H9 (cell line): Measurements from ENCODE around the gene NCOA6. TPM values are rescaled to one million over a fixed set of nuclear protein-coding genes. Genes with fewer than 3 reads are reported as not detected.

Experiments
- DNase-seq: peaks from one replicate; pipeline ENCODE4 v3.0.0-alpha.2; 2017
- H2AFZ ChIP-seq: one replicate; pipeline ENCODE4 v1.6.1; 2013; ENCODE audit warnings: mild to moderate bottlenecking, low read length, control low read depth, moderate library complexity
- H2AK5ac ChIP-seq: 2 replicates; pipeline ENCODE4 v1.6.1; 2013; ENCODE audit warnings: low read length, control low read depth, mixed read lengths; ENCODE audit not compliant: insufficient read length
- H2BK120ac ChIP-seq: one replicate; pipeline ENCODE4 v1.6.1; 2013; ENCODE audit warnings: low read depth, mild to moderate bottlenecking, low read length, control low read depth, inconsistent platforms; ENCODE audit not compliant: poor library complexity, severe bottlenecking
- H2BK12ac ChIP-seq: 2 replicates; pipeline ENCODE4 v1.6.1; 2013; ENCODE audit warnings: low read length, control low read depth, mixed read lengths, low read depth; ENCODE audit not compliant: insufficient read length
- H2BK15ac ChIP-seq: 2 replicates; pipeline ENCODE4 v1.6.1; 2013; ENCODE audit warnings: low read depth, low read length, control low read depth
- H2BK20ac ChIP-seq: one replicate; pipeline ENCODE4 v1.6.1; 2013; ENCODE audit warnings: low read depth, mild to moderate bottlenecking, low read length, control low read depth, inconsistent platforms; ENCODE audit not compliant: poor library complexity, severe bottlenecking
- H2BK5ac ChIP-seq: 2 replicates; pipeline ENCODE4 v1.6.1; 2013; ENCODE audit warnings: low read length, control low read depth, mixed read lengths; ENCODE audit not compliant: insufficient read length
- H3K14ac ChIP-seq: 2 replicates; pipeline ENCODE4 v1.6.1; 2013; ENCODE audit warnings: low read length, control low read depth; ENCODE audit not compliant: insufficient read depth
- H3K18ac ChIP-seq: 2 replicates; pipeline ENCODE4 v1.6.1; 2013; ENCODE audit warnings: low read depth, mild to moderate bottlenecking, mixed read lengths, low read length, control low read depth; ENCODE audit not compliant: insufficient read length
- H3K23ac ChIP-seq: 2 replicates; pipeline ENCODE4 v1.6.1; 2013; ENCODE audit warnings: low read length, control low read depth, mixed read lengths, low read depth; ENCODE audit not compliant: insufficient read length
- H3K23me2 ChIP-seq: 2 replicates; pipeline ENCODE4 v1.6.1; 2013; ENCODE audit warnings: low read depth, mild to moderate bottlenecking, mixed read lengths, low read length, control low read depth; ENCODE audit not compliant: insufficient read length, poor library complexity, severe bottlenecking
- H3K27ac ChIP-seq: 2 replicates; pipeline ENCODE4 v1.5.1; 2013; ENCODE audit warnings: low read length, control low read depth, mixed read lengths, low read depth; ENCODE audit not compliant: insufficient read length
- H3K27me3 ChIP-seq: 2 replicates; pipeline ENCODE4 v1.6.1; 2013; ENCODE audit warnings: low read length, control low read depth, inconsistent platforms; ENCODE audit not compliant: insufficient read depth
- H3K4ac ChIP-seq: 2 replicates; pipeline ENCODE4 v1.6.1; 2013; ENCODE audit warnings: low read depth, mild to moderate bottlenecking, control low read depth, inconsistent platforms, low read length, moderate library complexity
- H3K4me1 ChIP-seq: 2 replicates; pipeline ENCODE4 v1.6.1; 2013; ENCODE audit warnings: low read length, control low read depth, inconsistent platforms; ENCODE audit not compliant: insufficient read depth
- H3K4me2 ChIP-seq: 2 replicates; pipeline ENCODE4 v1.6.1; 2013; ENCODE audit warnings: low read length, control low read depth, mixed read lengths; ENCODE audit not compliant: insufficient read length, insufficient read depth
- H3K56ac ChIP-seq: 2 replicates; pipeline ENCODE4 v1.6.1; 2013; ENCODE audit warnings: low read depth, mild to moderate bottlenecking, mixed read lengths, low read length, control low read depth; ENCODE audit not compliant: insufficient read length
- H3K79me1 ChIP-seq: 2 replicates; pipeline ENCODE4 v1.6.1; 2013; ENCODE audit warnings: low read depth, mild to moderate bottlenecking, moderate library complexity, low read length, control low read depth, inconsistent platforms; ENCODE audit not compliant: insufficient read depth, poor library complexity, severe bottlenecking
- H3K79me2 ChIP-seq: 2 replicates; pipeline ENCODE4 v1.6.1; 2013; ENCODE audit warnings: low read length, control low read depth, inconsistent platforms; ENCODE audit not compliant: insufficient read depth
- H3K9ac ChIP-seq: 2 replicates; pipeline ENCODE4 v1.6.1; 2013; ENCODE audit warnings: low read length, control low read depth, mixed read lengths; ENCODE audit not compliant: insufficient read length; ENCODE audit errors: extremely low read depth
- H3K9me3 ChIP-seq: one replicate; pipeline ENCODE4 v1.6.1; 2013; ENCODE audit warnings: low read depth, low read length, inconsistent platforms; ENCODE audit not compliant: control insufficient read depth
- H3T11ph ChIP-seq: one replicate; pipeline ENCODE4 v1.6.1; 2013; ENCODE audit warnings: mild to moderate bottlenecking, low read length, control low read depth, inconsistent platforms
- H4K20me1 ChIP-seq: one replicate; pipeline ENCODE4 v1.6.1; 2013; ENCODE audit not compliant: control insufficient read depth, insufficient read length, insufficient read depth
- H4K5ac ChIP-seq: 2 replicates; pipeline ENCODE4 v1.6.1; 2013; ENCODE audit warnings: low read depth, mild to moderate bottlenecking, mixed read lengths, low read length, control low read depth; ENCODE audit not compliant: insufficient read length
- H4K8ac ChIP-seq: replicated peaks from 2 replicates; pipeline ENCODE4 v1.6.1; 2013; ENCODE audit warnings: low read length, control low read depth, mixed read lengths, low read depth; ENCODE audit not compliant: insufficient read length
- H4K91ac ChIP-seq: 2 replicates; pipeline ENCODE4 v1.6.1; 2013; ENCODE audit warnings: low read depth, mild to moderate bottlenecking, moderate library complexity, mixed read lengths, low read length, control low read depth; ENCODE audit not compliant: insufficient read length
- H3K27ac Mint-ChIP-seq, 3 experiments: 2 replicates in 2 of 3; 3 replicates in 1 of 3; pipeline ENCODE4 v1.8.0; 2020 to 2021; ENCODE audit warnings: mixed read lengths in 3 of 3, mild to moderate bottlenecking in 1 of 3, moderate library complexity in 1 of 3
- H3K27me3 Mint-ChIP-seq: 2 replicates; pipeline ENCODE4 v1.8.0; 2021; ENCODE audit warnings: low read depth, mild to moderate bottlenecking, moderate library complexity, mixed read lengths
- H3K36me3 Mint-ChIP-seq, 3 experiments: 2 replicates in 2 of 3; 3 replicates in 1 of 3; pipeline ENCODE4 v1.8.0; 2020 to 2021; ENCODE audit warnings: low read depth in 3 of 3, mixed read lengths in 3 of 3; ENCODE audit not compliant: insufficient read depth in 1 of 3
- H3K4me1 Mint-ChIP-seq, 2 experiments: 2 replicates each; pipeline ENCODE4 v1.8.0; 2020; ENCODE audit warnings: mixed read lengths in 2 of 2
- H3K4me3 Mint-ChIP-seq, 2 experiments: 2 replicates in 1 of 2; 3 replicates in 1 of 2; pipeline ENCODE4 v1.8.0; 2020 to 2021; ENCODE audit warnings: mild to moderate bottlenecking in 2 of 2, mixed read lengths in 2 of 2, moderate library complexity in 1 of 2
- H3K9me3 Mint-ChIP-seq, 2 experiments: 2 replicates in 1 of 2; 3 replicates in 1 of 2; pipeline ENCODE4 v1.8.0; 2020; ENCODE audit warnings: mild to moderate bottlenecking in 2 of 2, mixed read lengths in 2 of 2, moderate library complexity in 1 of 2
- WGBS: extraction: QIAGEN DNeasy Blood & Tissue Kit; methylation state at CpG from one replicate; pipeline ENCODE4 v1.1.7; 2013; ENCODE audit warnings: missing lambda C conversion rate, low lambda C conversion rate, mixed read lengths; ENCODE audit not compliant: insufficient read length; ENCODE audit errors: extremely low coverage; 5-methylcytosine and 5-hydroxymethylcytosine counted together
- total RNA-seq: library from RNA; stranded (reverse); gene quantifications from 2 replicates; pipeline ENCODE4 v1.2.1, GENCODE V29; 2021
- TF ChIP-seq, protein P1 (sequence below): fragments of 200-600 bp; sonication (generic); conservative IDR thresholded peaks from 3 replicates; pipeline ENCODE4 v1.8.0; 2021; ENCODE audit warnings: antibody characterized with exemption, mild to moderate bottlenecking

Gene NCOA6
- total RNA-seq, 1 experiment from 2014 or later, result 23.9 TPM

DNA sequence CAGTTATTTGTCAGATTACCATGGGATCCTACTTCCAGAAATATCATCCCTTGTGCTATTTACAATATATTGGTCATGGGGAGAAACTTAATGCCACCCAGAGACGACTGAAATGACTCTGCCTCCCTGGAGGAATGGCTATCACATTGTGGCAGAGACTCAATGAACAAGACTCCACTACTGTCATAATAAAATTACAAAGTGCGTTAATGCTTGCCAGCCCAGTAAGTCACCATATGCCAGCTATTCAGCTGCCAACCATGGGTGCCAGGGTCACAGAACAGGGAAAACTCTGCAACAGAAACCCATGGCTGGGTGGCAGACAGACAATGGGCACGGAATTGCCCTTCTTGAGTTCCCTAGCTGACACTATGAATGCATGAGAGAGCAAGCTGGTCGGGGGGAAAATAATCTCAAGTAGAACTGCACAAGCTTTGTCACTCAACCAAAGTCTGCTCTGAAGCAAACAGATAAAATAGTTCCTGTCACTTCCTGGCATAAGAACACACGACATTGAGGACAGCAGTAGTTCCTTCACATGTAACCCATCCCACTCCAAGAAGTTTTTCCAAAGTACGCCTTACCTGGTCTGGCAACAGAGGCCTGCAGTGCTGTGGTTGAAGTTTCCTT, 89.2 kb downstream of the NCOA6 start:
- H3T11ph ChIP-seq, result no peak overlapping the region
- Mint-ChIP-seq H3K27ac (0 out of 7 replicates have a peak overlapping the region, but pooled peaks of 1 of the 3 experiments have one; percentile 21), H3K4me3 (no peak overlapping the region), H3K9me3 (no peaks in the 10 kb centered on the region), H3K36me3 (peaks cover 0 to 26% (median 0%) of the 10 kb centered on the region in 3 experiments; a peak in 2 of 7 replicates), H3K4me1 (no peaks in the 10 kb centered on the region), H3K27me3 (no peaks in the 10 kb centered on the region)
- no peak overlapping the region for H2AK5ac ChIP-seq
- H2AFZ ChIP-seq, result no peak overlapping the region
- H3K56ac ChIP-seq, result no peak overlapping the region
- H3K4me2 ChIP-seq, result no peak overlapping the region
- H2BK15ac ChIP-seq, result no peak overlapping the region
- DNase-seq, result no peak
- H2BK12ac ChIP-seq, result no peak overlapping the region
- no peak overlapping the region for H4K8ac ChIP-seq
- no peaks in the 10 kb centered on the region for H4K20me1 ChIP-seq
- TF ChIP-seq, protein P1, sequence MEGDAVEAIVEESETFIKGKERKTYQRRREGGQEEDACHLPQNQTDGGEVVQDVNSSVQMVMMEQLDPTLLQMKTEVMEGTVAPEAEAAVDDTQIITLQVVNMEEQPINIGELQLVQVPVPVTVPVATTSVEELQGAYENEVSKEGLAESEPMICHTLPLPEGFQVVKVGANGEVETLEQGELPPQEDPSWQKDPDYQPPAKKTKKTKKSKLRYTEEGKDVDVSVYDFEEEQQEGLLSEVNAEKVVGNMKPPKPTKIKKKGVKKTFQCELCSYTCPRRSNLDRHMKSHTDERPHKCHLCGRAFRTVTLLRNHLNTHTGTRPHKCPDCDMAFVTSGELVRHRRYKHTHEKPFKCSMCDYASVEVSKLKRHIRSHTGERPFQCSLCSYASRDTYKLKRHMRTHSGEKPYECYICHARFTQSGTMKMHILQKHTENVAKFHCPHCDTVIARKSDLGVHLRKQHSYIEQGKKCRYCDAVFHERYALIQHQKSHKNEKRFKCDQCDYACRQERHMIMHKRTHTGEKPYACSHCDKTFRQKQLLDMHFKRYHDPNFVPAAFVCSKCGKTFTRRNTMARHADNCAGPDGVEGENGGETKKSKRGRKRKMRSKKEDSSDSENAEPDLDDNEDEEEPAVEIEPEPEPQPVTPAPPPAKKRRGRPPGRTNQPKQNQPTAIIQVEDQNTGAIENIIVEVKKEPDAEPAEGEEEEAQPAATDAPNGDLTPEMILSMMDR, result no peak
- H3K4me1 ChIP-seq, result no peaks in the 10 kb centered on the region
- no peaks in the 10 kb centered on the region for H3K9me3 ChIP-seq
- no peak overlapping the region for H2BK120ac ChIP-seq
- H3K9ac ChIP-seq, result no peak overlapping the region
- no peak overlapping the region for H3K18ac ChIP-seq
- no peaks in the 10 kb centered on the region for H3K23me2 ChIP-seq
- H4K5ac ChIP-seq, result no peak overlapping the region
- WGBS, result no CpG with 5 or more reads among the region's 6 CpGs
- H3K79me2 ChIP-seq, result no peaks in the 10 kb centered on the region
- no peak overlapping the region for H3K23ac ChIP-seq
- H3K79me1 ChIP-seq, result no peaks in the 10 kb centered on the region
- no peaks in the 10 kb centered on the region for H3K27me3 ChIP-seq
- no peak overlapping the region for H2BK5ac ChIP-seq
- H3K4ac ChIP-seq, result no peak overlapping the region
- no peak overlapping the region for H4K91ac ChIP-seq
- H3K14ac ChIP-seq, result no peak overlapping the region
- H2BK20ac ChIP-seq, result no peak overlapping the region
- H3K27ac ChIP-seq, result no peak overlapping the region
